Uterus (tissue), 4 donors: ENCODE measurements around the gene TLR6. TPM values are rescaled to one million over a fixed set of nuclear protein-coding genes. Genes with fewer than 3 reads are reported as not detected.
"Not testable (repeated sequence)": the region's sequence is repeated elsewhere in the genome, so short reads cannot be mapped to it uniquely, and the experiment has no call there.

Source experiments
- DNase-seq, 2 donors: peaks; one replicate each; pipeline ENCODE4 v3.0.0-alpha.2; 2019 to 2020
- H3K27ac ChIP-seq, 2 donors: fragments of 200-600 bp; sonication (generic); 1 replicate in 1 of 2; 2 replicates in 1 of 2; pipeline ENCODE4 v1.5.1; 2016 to 2018
- H3K27me3 ChIP-seq, 2 donors: fragments of 200-600 bp; sonication (generic); one replicate each; pipeline ENCODE4 v1.5.1; 2018 to 2019; ENCODE audit warnings: control low read depth in 1 of 2
- H3K36me3 ChIP-seq, 2 donors: fragments of 200-600 bp; sonication (generic); one replicate each; pipeline ENCODE4 v1.5.1; 2019; ENCODE audit warnings: control low read depth in 1 of 2
- H3K4me1 ChIP-seq, 2 donors: fragments of 200-600 bp; sonication (generic); one replicate each; pipeline ENCODE4 v1.5.1; 2018 to 2019; ENCODE audit warnings: control low read depth in 1 of 2
- H3K4me3 ChIP-seq, 2 donors: fragments of 200-600 bp; sonication (generic); 1 replicate in 1 of 2; 2 replicates in 1 of 2; pipeline ENCODE4 v1.5.1; 2018 to 2019; ENCODE audit warnings: mild to moderate bottlenecking in 1 of 2
- H3K9me3 ChIP-seq, 2 donors: fragments of 200-600 bp; sonication (generic); one replicate each; pipeline ENCODE4 v1.5.1; 2019; ENCODE audit warnings: control low read depth in 1 of 2
- CTCF ChIP-seq, 4 experiments: fragments of 200-600 bp in 2 of 4; fragments of 450-650 bp in 2 of 4; sonication (generic) in 2 of 4; IDR thresholded peaks; one replicate each; pipeline ENCODE4 v1.5.1; 2016 to 2019; ENCODE audit warnings: antibody characterized with exemption in 4 of 4, mild to moderate bottlenecking in 2 of 4, moderate library complexity in 1 of 4
- POLR2A ChIP-seq, 2 donors: fragments of 450-650 bp; IDR thresholded peaks; one replicate each; pipeline ENCODE4 v1.6.1; 2016; ENCODE audit warnings: antibody characterized with exemption in 2 of 2, mild to moderate bottlenecking in 1 of 2, moderate library complexity in 1 of 2
- intact Hi-C: fragments of 100-400 bp; cut with DNase I; formaldehyde crosslinking; loops from one replicate; pipeline ENCODE4 v1.15.1; 2023; ENCODE audit warnings: low total_unique reads
- total RNA-seq, 4 donors: library from RNA; depleted of rRNA in 3 of 4; stranded (reverse); fragments of >200 nt in 3 of 4; gene quantifications; one replicate each; pipeline versions ENCODE4 v1.1.0 to v1.2.4, GENCODE V29; 2014 to 2023
- donor health status: DM: yes; HTN: yes; CAD: no.

Gene TLR6
- total RNA-seq, 4 donors from 2014 or later: 1.5 to 10.0 (median 4.4) TPM

- no peaks in the 10 kb centered on the region for H3K4me1 ChIP-seq
- intact Hi-C loops: no loop called here
- H3K4me3 ChIP-seq: no peak overlapping the region
- H3K36me3 ChIP-seq: no peaks in the 10 kb centered on the region
- no peak for DNase-seq
- no peaks in the 10 kb centered on the region for H3K9me3 ChIP-seq
- H3K27ac ChIP-seq: no peak overlapping the region
- TF ChIP-seq POLR2A (IDR thresholded peaks at IDR 0.05) (no peak), CTCF (IDR thresholded peaks at IDR 0.05) (no peak)
- no peaks in the 10 kb centered on the region for H3K27me3 ChIP-seq
Observed at GRCh38 chr4:38815885-38816782, 40.5 kb downstream of the TLR6 start.

- intact Hi-C loops: no loop called here
- no peaks in the 10 kb centered on the region for H3K36me3 ChIP-seq
- no peak for DNase-seq
- H3K9me3 ChIP-seq: no peaks in the 10 kb centered on the region
- no peaks in the 10 kb centered on the region for H3K27me3 ChIP-seq
- TF ChIP-seq CTCF (IDR thresholded peaks at IDR 0.05): no peak
- TF ChIP-seq POLR2A (IDR thresholded peaks at IDR 0.05): no peak
- H3K4me1 ChIP-seq: no peaks in the 10 kb centered on the region
- H3K4me3 ChIP-seq: no peak overlapping the region
- H3K27ac ChIP-seq: no peak overlapping the region
Observed at GRCh38 chr4:38814386-38814785, 42.2 kb downstream of the TLR6 start.

- Histone ChIP-seq H3K4me3 (no peak overlapping the region), H3K9me3 (no peaks in the 10 kb centered on the region), H3K27ac (no peak overlapping the region), H3K4me1 (no peaks in the 10 kb centered on the region), H3K27me3 (no peaks in the 10 kb centered on the region), H3K36me3 (no peaks in the 10 kb centered on the region)
- TF ChIP-seq CTCF (IDR thresholded peaks at IDR 0.05) (no peak), POLR2A (IDR thresholded peaks at IDR 0.05) (no peak)
- intact Hi-C loops: no loop called here
- no peak for DNase-seq
Observed at GRCh38 chr4:38811297-38811696, 45.3 kb downstream of the TLR6 start.

- H3K4me3 ChIP-seq, DNase-seq, H3K36me3 ChIP-seq: not testable (repeated sequence)
Observed at GRCh38 chr4:38807462-38807861, 49.2 kb downstream of the TLR6 start.

GRCh38 chr4:38806251-38806650, 50.4 kb downstream of the TLR6 start:
- H3K36me3 ChIP-seq, H3K27me3 ChIP-seq, H3K9me3 ChIP-seq, DNase-seq, H3K4me1 ChIP-seq, intact Hi-C loops, H3K4me3 ChIP-seq: not testable (repeated sequence)
- peak overlapping the region; percentile 69 to 90 for H3K27ac ChIP-seq

More at GRCh38 chr4:38807462-38807861, 49.2 kb downstream of the TLR6 start:
- H3K4me1 ChIP-seq, H3K27ac ChIP-seq, intact Hi-C loops, H3K9me3 ChIP-seq, H3K27me3 ChIP-seq: not testable (repeated sequence)

- H3K4me1 ChIP-seq: no peaks in the 10 kb centered on the region
- H3K4me3 ChIP-seq: peak overlapping the region in 1 of 2 donors; percentile 27
- no peak for DNase-seq
Observed at GRCh38 chr4:38805530-38806145, 51.0 kb downstream of the TLR6 start.

More at GRCh38 chr4:38805530-38806145, 51.0 kb downstream of the TLR6 start:
- TF ChIP-seq CTCF (IDR thresholded peaks at IDR 0.05) (no peak), POLR2A (IDR thresholded peaks at IDR 0.05) (no peak)
- H3K27ac ChIP-seq: peak overlapping the region; percentile 69 to 90
- intact Hi-C loops: no loop called here
- H3K27me3 ChIP-seq: no peaks in the 10 kb centered on the region
- peaks cover 0 to 4% of the 10 kb centered on the region in 2 donors for H3K9me3 ChIP-seq
- no peaks in the 10 kb centered on the region for H3K36me3 ChIP-seq
